IgD-negative memory B cell (primary cell): Measurements from ENCODE around the gene E2F1. TPM values are rescaled to one million over a fixed set of nuclear protein-coding genes. Genes with fewer than 3 reads are reported as not detected.

Experiments used
- H3K27ac Mint-ChIP-seq, 3 donors: one replicate each; pipeline ENCODE4 v1.8.0; 2020 to 2022; ENCODE audit warnings: mild to moderate bottlenecking in 3 of 3, mixed read lengths in 3 of 3, moderate library complexity in 1 of 3
- H3K27me3 Mint-ChIP-seq: one replicate; pipeline ENCODE4 v1.8.0; 2021; ENCODE audit warnings: mixed read lengths
- H3K36me3 Mint-ChIP-seq: one replicate; pipeline ENCODE4 v1.8.0; 2020; ENCODE audit warnings: mild to moderate bottlenecking, mixed read lengths
- H3K4me1 Mint-ChIP-seq, 3 donors: one replicate each; pipeline ENCODE4 v1.8.0; 2020 to 2022; ENCODE audit warnings: mixed read lengths in 3 of 3, mild to moderate bottlenecking in 1 of 3
- H3K4me3 Mint-ChIP-seq, 4 donors: one replicate each; pipeline ENCODE4 v1.8.0; 2020 to 2022; ENCODE audit warnings: mild to moderate bottlenecking in 4 of 4, mixed read lengths in 4 of 4, moderate library complexity in 3 of 4
- H3K9me3 Mint-ChIP-seq, 3 donors: one replicate each; pipeline ENCODE4 v1.8.0; 2020 to 2021; ENCODE audit warnings: mixed read lengths in 3 of 3, mild to moderate bottlenecking in 1 of 3
- polyA plus RNA-seq: library from polyadenylated mRNA; unstranded; fragments of 300-500 nt; fragmentation: Illumina TruSeq; gene quantifications from one replicate; pipeline ENCODE4 v1.2.3, GENCODE V29; 2021

Gene E2F1
- 0.43 TPM for polyA plus RNA-seq

- peaks cover 2% of the 10 kb centered on the region for H3K36me3 Mint-ChIP-seq
- no peaks in the 10 kb centered on the region for H3K9me3 Mint-ChIP-seq
- H3K4me3 Mint-ChIP-seq = peak within 1 kb of the TSS; percentile 81 to 94 (median 92)
- no peaks in the 10 kb centered on the region for H3K27me3 Mint-ChIP-seq
- H3K4me1 Mint-ChIP-seq = peaks cover 9 to 20% (median 14%) of the 10 kb centered on the region in 3 donors
- peak within 1 kb of the TSS; percentile 88 to 94 (median 92) for H3K27ac Mint-ChIP-seq
These were observed at the start of gene E2F1 for GRCh38 chr20:33686100-33686983. TSS of gene E2F1 (minus strand) at chr20:33686385. CDS start at chr20:33686264, 121 bp downstream.

- Mint-ChIP-seq H3K4me1 (peaks cover 14 to 19% (median 17%) of the 10 kb centered on the region in 3 donors), H3K36me3 (peaks cover 5% of the 10 kb centered on the region), H3K4me3 (peak overlapping the region; percentile 61 to 92 (median 81)), H3K27me3 (no peaks in the 10 kb centered on the region), H3K27ac (peak overlapping the region; percentile 63 to 91 (median 80)), H3K9me3 (peaks cover 3 to 12% (median 5%) of the 10 kb centered on the region in 3 donors)
These were observed 47.7 kb upstream of the E2F1 start for GRCh38 chr20:33733654-33734576.

- Mint-ChIP-seq H3K4me1 (peaks cover 13 to 19% (median 14%) of the 10 kb centered on the region in 3 donors), H3K27me3 (no peaks in the 10 kb centered on the region), H3K27ac (peak overlapping the region; percentile 63 to 91 (median 83)), H3K36me3 (peaks cover 5% of the 10 kb centered on the region), H3K9me3 (peaks cover 3 to 9% (median 5%) of the 10 kb centered on the region in 3 donors), H3K4me3 (peak overlapping the region; percentile 61 to 92 (median 81))
These were observed 46.2 kb upstream of the E2F1 start for GRCh38 chr20:33732166-33732970.

- H3K36me3 Mint-ChIP-seq = peaks cover 5% of the 10 kb centered on the region
- H3K4me1 Mint-ChIP-seq = peaks cover 13 to 19% (median 14%) of the 10 kb centered on the region in 3 donors
- H3K9me3 Mint-ChIP-seq = peaks cover under 1 to 6% (median 2%) of the 10 kb centered on the region in 3 donors
- peak within 1 kb of the TSS; percentile 63 to 95 (median 83) for H3K27ac Mint-ChIP-seq
- no peaks in the 10 kb centered on the region for H3K27me3 Mint-ChIP-seq
- peak within 1 kb of the TSS; percentile 86 to 94 (median 92) for H3K4me3 Mint-ChIP-seq
These were observed 45.5 kb upstream of the E2F1 start, which contains the start of gene ZNF341 for GRCh38 chr20:33731693-33732165. TSS of gene ZNF341 (plus strand) at chr20:33731996. CDS start at chr20:33732022, 26 bp downstream.

- Mint-ChIP-seq H3K4me3 (peak overlapping the region; percentile 73 to 94 (median 92)), H3K36me3 (peaks cover 5% of the 10 kb centered on the region), H3K4me1 (peaks cover 13 to 19% (median 14%) of the 10 kb centered on the region in 3 donors), H3K27me3 (no peaks in the 10 kb centered on the region), H3K9me3 (peaks cover 0 to 3% (median 0%) of the 10 kb centered on the region in 3 donors), H3K27ac (peak overlapping the region in 2 of 3 donors; percentile 63 to 95)
These were observed 44.9 kb upstream of the E2F1 start for GRCh38 chr20:33730946-33731692.

GRCh38 chr20:33729101-33729500 lies 42.9 kb upstream of the E2F1 start:
- peak overlapping the region in 1 of 4 donors; percentile 16 for H3K4me3 Mint-ChIP-seq

GRCh38 chr20:33728463-33728862 lies 42.3 kb upstream of the E2F1 start:
- Mint-ChIP-seq H3K4me1 (peaks cover 3 to 8% (median 7%) of the 10 kb centered on the region in 3 donors), H3K36me3 (no peaks in the 10 kb centered on the region), H3K9me3 (no peaks in the 10 kb centered on the region), H3K27me3 (no peaks in the 10 kb centered on the region), H3K4me3 (peak overlapping the region in 1 of 4 donors; percentile 50), H3K27ac (peak overlapping the region in 1 of 3 donors; percentile 76)

More at GRCh38 chr20:33729101-33729500, 42.9 kb upstream of the E2F1 start:
- Mint-ChIP-seq H3K27me3 (no peaks in the 10 kb centered on the region), H3K4me1 (peaks cover 9 to 13% (median 13%) of the 10 kb centered on the region in 3 donors), H3K27ac (peak overlapping the region in 1 of 3 donors; percentile 43), H3K36me3 (no peaks in the 10 kb centered on the region), H3K9me3 (no peaks in the 10 kb centered on the region)

- Mint-ChIP-seq H3K27ac (peak overlapping the region in 1 of 3 donors; percentile 76), H3K4me3 (peak overlapping the region in 1 of 4 donors; percentile 50), H3K9me3 (no peaks in the 10 kb centered on the region)
These were observed 41.6 kb upstream of the E2F1 start for GRCh38 chr20:33727806-33728205.

GRCh38 chr20:33727115-33727479 lies 40.9 kb upstream of the E2F1 start:
- H3K27me3 Mint-ChIP-seq = no peaks in the 10 kb centered on the region
- H3K9me3 Mint-ChIP-seq = no peaks in the 10 kb centered on the region
- H3K4me1 Mint-ChIP-seq = peaks cover 0 to 3% (median 2%) of the 10 kb centered on the region in 3 donors
- H3K36me3 Mint-ChIP-seq = no peaks in the 10 kb centered on the region
- peak overlapping the region in 1 of 3 donors; percentile 37 for H3K27ac Mint-ChIP-seq
- H3K4me3 Mint-ChIP-seq = peak overlapping the region in 1 of 4 donors; percentile 12

More at GRCh38 chr20:33727806-33728205, 41.6 kb upstream of the E2F1 start:
- Mint-ChIP-seq H3K36me3 (no peaks in the 10 kb centered on the region), H3K4me1 (peaks cover 2 to 4% (median 4%) of the 10 kb centered on the region in 3 donors), H3K27me3 (no peaks in the 10 kb centered on the region)

- no peak overlapping the region for H3K4me3 Mint-ChIP-seq
- peaks cover 0 to 3% (median 2%) of the 10 kb centered on the region in 3 donors for H3K4me1 Mint-ChIP-seq
- H3K27me3 Mint-ChIP-seq = no peaks in the 10 kb centered on the region
- no peak overlapping the region for H3K27ac Mint-ChIP-seq
- no peaks in the 10 kb centered on the region for H3K36me3 Mint-ChIP-seq
- no peaks in the 10 kb centered on the region for H3K9me3 Mint-ChIP-seq
These were observed 39.6 kb upstream of the E2F1 start for GRCh38 chr20:33725607-33726264.

- Mint-ChIP-seq H3K27ac (no peak overlapping the region), H3K4me3 (no peak overlapping the region), H3K9me3 (peaks cover 0 to 2% (median 1%) of the 10 kb centered on the region in 3 donors), H3K27me3 (no peaks in the 10 kb centered on the region), H3K36me3 (no peaks in the 10 kb centered on the region), H3K4me1 (peaks cover 5 to 6% (median 6%) of the 10 kb centered on the region in 3 donors)
These were observed 38.4 kb upstream of the E2F1 start for GRCh38 chr20:33724439-33725094.

GRCh38 chr20:33721391-33722140 lies 35.4 kb upstream of the E2F1 start:
- Mint-ChIP-seq H3K9me3 (peaks cover 0 to 2% (median 1%) of the 10 kb centered on the region in 3 donors), H3K27ac (peak overlapping the region in 1 of 3 donors; percentile 99), H3K4me1 (peaks cover 8 to 11% (median 9%) of the 10 kb centered on the region in 3 donors), H3K4me3 (peak overlapping the region in 2 of 4 donors; percentile 53 to 74), H3K27me3 (no peaks in the 10 kb centered on the region), H3K36me3 (peaks cover 1% of the 10 kb centered on the region)
